ENCODE measurements around the gene NUAK2. TPM values are rescaled to one million over a fixed set of nuclear protein-coding genes. Genes with fewer than 3 reads are reported as not detected.

The NUAK2 gene
- total and polyA plus RNA-seq, 2 of the 8 experiments (the other 6 are each of a cell fraction or from before 2014, with no cell fraction given): 9.4 to 12.9 TPM

DNA sequence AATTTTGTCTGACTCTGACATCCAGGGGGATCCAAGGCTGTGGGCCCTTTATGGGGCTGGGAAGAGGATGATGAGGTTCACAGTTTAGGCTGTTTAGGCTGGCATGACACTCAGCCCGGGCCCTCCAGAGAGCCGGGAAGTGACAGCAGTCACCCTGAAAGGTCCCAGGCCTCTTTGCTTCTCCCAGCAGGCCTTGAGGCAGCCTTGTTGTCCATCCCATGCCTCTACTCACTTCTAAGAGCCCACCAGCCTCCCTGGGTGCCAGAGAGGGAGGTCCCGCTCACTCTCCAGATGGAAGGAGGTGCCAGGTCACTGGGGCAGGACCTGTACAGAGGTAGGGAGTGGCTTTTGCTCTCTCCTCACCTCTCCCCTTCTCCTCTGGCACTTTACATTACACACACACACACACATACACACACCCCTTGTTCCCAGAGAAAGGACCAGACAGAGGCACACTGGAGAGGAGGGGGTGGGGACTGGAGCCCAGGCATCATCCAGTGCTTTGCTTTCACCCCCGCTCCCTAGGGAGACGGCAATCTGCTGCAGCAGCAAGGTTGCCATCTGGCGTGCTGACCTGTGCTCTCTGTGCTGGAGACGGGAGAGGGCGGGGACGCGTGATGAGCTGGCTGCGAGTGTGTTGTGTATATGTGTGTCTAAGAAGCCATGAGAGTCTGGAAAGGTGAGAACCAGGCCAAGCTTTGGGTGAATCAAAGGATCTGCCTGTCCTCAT, 30.6 kb upstream of the NUAK2 start (continued):
- TF ChIP-seq CTCF (IDR thresholded peaks at IDR 0.05; ENCODE audit: control extremely low read depth in 1 of 3, insufficient read depth in 1 of 3, low read depth in 1 of 3, low read length in 3 of 3) (peak in 1 of 3 experiments; percentile 22; a peak in 1 of 4 replicates), NANOG (IDR thresholded peaks at IDR 0.05; ENCODE audit: insufficient read depth, low read depth, low read length, poor library complexity, severe bottlenecking) (no peak), CHD1 (IDR thresholded peaks at IDR 0.05; ENCODE audit: low read depth, low read length) (no peak), SP1 (IDR thresholded peaks at IDR 0.05; ENCODE audit: low read depth, low read length) (no peak), HDAC2 (IDR thresholded peaks at IDR 0.05; ENCODE audit: borderline replicate concordance in 1 of 2, low read depth in 2 of 2, low read length in 2 of 2) (0 out of 4 replicates have a peak, but pooled peaks of 1 of the 2 experiments have one; percentile 55), BRCA1 (IDR thresholded peaks at IDR 0.05; ENCODE audit: low read depth, low read length) (no peak), SAP30 (IDR thresholded peaks at IDR 0.05; ENCODE audit: insufficient read depth, insufficient replicate concordance, low read length) (no peak), CHD2 (IDR thresholded peaks at IDR 0.05; ENCODE audit: low read length) (no peak), CBX8 (IDR thresholded peaks at IDR 0.05; ENCODE audit: borderline replicate concordance, low read depth, low read length) (no peak), POLR2A (IDR thresholded peaks at IDR 0.05; ENCODE audit: control extremely low read depth in 1 of 2, low read depth in 2 of 2, low read length in 2 of 2) (no peak), TBP (IDR thresholded peaks at IDR 0.05; ENCODE audit: low read depth, low read length) (no peak), SRF (IDR thresholded peaks at IDR 0.05; ENCODE audit: low read depth, low read length) (no peak), RAD21 (IDR thresholded peaks at IDR 0.05 in 1 of 2, conservative IDR thresholded peaks at IDR 0.05 in 1 of 2; ENCODE audit: low read depth in 2 of 2, low read length in 2 of 2) (peak in 1 of 2 experiments; percentile 42; a peak in 2 of 4 replicates), CBX5 (IDR thresholded peaks at IDR 0.05; ENCODE audit: low read depth, low read length) (no peak), RXRA (IDR thresholded peaks at IDR 0.05; ENCODE audit: insufficient read depth, low read depth, low read length) (no peak)
- TF ChIP-seq, protein P1, sequence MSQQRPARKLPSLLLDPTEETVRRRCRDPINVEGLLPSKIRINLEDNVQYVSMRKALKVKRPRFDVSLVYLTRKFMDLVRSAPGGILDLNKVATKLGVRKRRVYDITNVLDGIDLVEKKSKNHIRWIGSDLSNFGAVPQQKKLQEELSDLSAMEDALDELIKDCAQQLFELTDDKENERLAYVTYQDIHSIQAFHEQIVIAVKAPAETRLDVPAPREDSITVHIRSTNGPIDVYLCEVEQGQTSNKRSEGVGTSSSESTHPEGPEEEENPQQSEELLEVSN (IDR thresholded peaks at IDR 0.05): no peak
